ENCODE data around the gene WIPI1.

- TF ChIP-seq CTCF (conservative IDR thresholded peaks at IDR 0.05; ENCODE audit: low read length) (no peak), EZH2phosphoT487 (IDR thresholded peaks at IDR 0.05; ENCODE audit: borderline replicate concordance, low read depth, low read length) (no peak)
Observed at GRCh38 chr17:68390888-68391545, 66.3 kb downstream of the WIPI1 start.

Data from OCI-LY7 (cell line).